Measurements from ENCODE around the gene MAP3K21. TPM values are rescaled to one million over a fixed set of nuclear protein-coding genes. Genes with fewer than 3 reads are reported as not detected.

Gene MAP3K21
- total RNA-seq, 2 experiments from 2014 or later: 0.84 to 0.87 TPM

DNA sequence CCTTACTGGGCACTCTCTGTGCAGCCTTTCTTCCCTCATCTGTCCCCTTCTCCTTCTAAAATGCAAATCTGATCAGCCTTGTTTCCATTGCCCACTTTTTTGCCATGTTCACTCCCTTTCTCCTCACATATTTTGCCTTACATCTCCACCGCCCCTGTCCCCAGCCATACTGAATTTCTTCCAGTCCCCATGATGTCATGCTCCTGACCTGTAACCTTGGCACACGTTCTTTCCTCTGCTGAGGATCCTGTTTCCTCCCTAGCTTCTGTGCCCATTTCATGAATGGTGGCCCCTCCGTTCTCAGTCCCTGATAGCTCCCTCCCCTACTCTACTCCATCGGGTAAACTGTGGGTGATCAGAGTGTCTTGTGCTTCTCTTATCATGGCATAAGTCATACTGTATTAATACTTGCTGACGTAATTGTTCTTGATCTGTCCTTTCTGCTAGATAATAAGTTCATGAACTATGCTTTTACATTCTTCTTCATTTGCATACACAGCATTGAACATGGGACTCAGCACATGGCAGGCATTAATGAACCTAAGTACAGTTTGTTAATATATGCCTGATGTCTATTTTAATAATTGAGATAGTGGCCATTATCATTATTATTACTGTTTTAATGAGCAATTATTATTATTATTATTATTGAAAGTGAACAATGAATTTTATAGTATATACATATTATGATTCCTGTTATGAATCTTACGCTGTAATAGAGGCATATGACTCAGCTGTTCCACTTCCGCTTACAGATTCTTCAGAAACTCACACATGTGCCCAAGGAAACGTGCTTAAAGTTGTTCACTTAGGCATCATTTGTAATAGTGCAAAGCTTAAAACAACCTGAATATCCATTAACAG, 28.5 kb downstream of the MAP3K21 start:
- H3K4me1 Mint-ChIP-seq: peaks cover 9% of the 10 kb centered on the region
- ChIA-PET POLR2A (no interaction called here), CTCF (no interaction called here)
- no peaks in the 10 kb centered on the region for H3K36me3 Mint-ChIP-seq (ENCODE audit: low read depth)
- H3K4me3 Mint-ChIP-seq: no peak overlapping the region
- no peak for DNase-seq
- no peaks in the 10 kb centered on the region for H3K9me3 Mint-ChIP-seq
- H3K27ac Mint-ChIP-seq: no peak overlapping the region
- peaks cover 4% of the 10 kb centered on the region for H3K27me3 Mint-ChIP-seq

DNA sequence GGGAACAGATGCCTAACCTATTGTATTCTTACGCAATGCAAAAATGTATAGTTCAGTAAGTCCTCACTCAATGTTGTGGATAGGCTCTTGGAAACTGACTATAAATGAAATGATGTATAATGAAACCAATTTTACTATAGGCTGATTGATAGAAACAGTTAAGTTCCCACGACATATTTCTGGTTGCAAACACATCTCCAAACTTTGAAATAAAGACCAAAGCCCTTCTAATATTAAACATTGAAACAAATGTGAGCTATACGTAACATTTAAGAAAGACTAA, 29.1 kb downstream of the MAP3K21 start:
- ChIA-PET POLR2A (no interaction called here), CTCF (no interaction called here)
- peaks cover 6% of the 10 kb centered on the region for H3K27me3 Mint-ChIP-seq
- H3K36me3 Mint-ChIP-seq (ENCODE audit: low read depth): no peaks in the 10 kb centered on the region
- no peak overlapping the region for H3K27ac Mint-ChIP-seq
- peaks cover 9% of the 10 kb centered on the region for H3K4me1 Mint-ChIP-seq
- H3K4me3 Mint-ChIP-seq: no peak overlapping the region
- no peak for DNase-seq
- no peaks in the 10 kb centered on the region for H3K9me3 Mint-ChIP-seq

DNA sequence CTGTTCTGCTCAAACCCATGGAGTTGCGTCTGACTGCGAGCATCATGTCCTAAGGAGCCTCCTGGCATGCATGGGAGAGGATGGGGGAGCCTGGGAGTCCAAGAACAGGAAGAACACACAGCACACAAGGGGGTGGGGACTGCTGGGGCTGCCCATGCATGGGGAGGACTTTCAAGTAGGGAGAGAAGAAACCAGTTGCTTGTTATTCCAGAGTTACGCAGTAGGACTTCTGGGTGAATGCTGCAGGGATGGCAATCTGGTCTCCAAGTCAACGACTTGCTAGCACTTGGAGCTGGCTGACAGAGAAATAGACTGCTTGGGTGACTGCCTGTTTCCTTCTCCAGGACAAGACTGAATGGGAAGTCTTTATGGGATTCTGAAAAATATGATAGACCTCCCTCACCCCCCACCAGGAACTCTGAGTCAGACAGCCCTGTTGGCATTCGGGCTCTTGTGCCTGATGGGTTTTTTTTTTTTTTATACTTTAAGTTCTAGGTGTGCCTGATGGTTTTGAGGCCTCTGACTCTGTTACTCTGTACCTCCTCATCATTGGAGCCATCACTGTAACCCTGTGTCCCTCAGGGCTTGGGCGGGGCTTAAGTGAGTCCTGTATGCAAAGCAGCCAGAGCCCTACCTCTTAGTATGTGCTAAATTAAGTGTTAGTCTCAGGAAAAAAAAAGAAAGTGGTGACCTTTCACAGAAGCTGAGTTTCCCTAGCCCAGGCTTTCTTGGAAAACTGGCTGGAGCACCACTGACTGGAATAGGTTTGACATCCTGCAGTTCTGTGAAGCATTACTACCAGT, 30.3 kb downstream of the MAP3K21 start:
- DNase-seq: no peak
- H3K4me3 Mint-ChIP-seq: no peak overlapping the region
- POLR2A ChIA-PET: no interaction called here
- H3K4me1 Mint-ChIP-seq: peaks cover 9% of the 10 kb centered on the region
- H3K9me3 Mint-ChIP-seq: no peaks in the 10 kb centered on the region
- CTCF ChIA-PET: no interaction called here
- H3K36me3 Mint-ChIP-seq (ENCODE audit: low read depth): no peaks in the 10 kb centered on the region
- peaks cover 6% of the 10 kb centered on the region for H3K27me3 Mint-ChIP-seq
- no peak overlapping the region for H3K27ac Mint-ChIP-seq

DNA sequence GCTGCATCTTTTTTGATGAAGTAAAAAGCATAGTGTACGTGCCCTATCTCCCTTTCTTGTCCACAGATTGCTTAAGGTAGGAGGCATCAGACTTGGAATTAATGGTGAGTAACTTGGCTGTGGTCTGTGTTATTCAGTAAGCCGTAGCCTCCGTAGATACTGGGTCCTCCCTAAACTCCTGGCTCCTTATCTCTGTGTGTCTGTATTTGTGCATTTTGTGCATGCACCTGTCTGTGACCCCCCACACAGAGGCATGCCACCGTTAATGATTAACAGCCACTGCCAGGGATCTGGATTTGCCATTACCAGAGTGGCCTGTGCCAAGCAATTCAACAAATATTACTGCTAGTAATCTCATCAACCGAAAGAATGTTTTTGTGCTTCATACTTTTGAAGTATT, 31.9 kb downstream of the MAP3K21 start:
- no peak for DNase-seq
- Mint-ChIP-seq H3K36me3 (ENCODE audit: low read depth) (no peaks in the 10 kb centered on the region), H3K4me1 (peaks cover 9% of the 10 kb centered on the region), H3K9me3 (no peaks in the 10 kb centered on the region), H3K27ac (no peak overlapping the region), H3K4me3 (no peak overlapping the region), H3K27me3 (peaks cover 3% of the 10 kb centered on the region)
- CTCF ChIA-PET: no interaction called here
- POLR2A ChIA-PET: no interaction called here

DNA sequence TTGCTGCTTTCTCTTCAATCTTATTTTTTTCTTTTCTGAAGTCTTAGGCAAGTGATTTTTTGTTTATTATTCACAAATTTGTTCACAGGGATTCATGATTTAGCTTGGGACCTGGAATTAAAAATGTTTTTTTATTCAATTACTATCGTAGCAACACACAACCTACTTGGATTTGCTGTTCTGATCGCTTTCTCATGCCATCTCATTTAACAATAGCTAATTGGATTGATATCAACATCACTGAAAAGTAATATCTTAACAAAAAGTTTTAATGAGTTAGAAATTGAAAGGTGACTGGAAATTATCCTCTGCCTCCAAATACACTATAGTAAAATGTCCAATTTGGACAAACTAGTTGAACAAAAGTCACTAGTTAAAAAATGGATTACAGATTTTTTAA, 32.4 kb downstream of the MAP3K21 start:
- H3K4me3 Mint-ChIP-seq: no peak overlapping the region
- H3K4me1 Mint-ChIP-seq: peaks cover 9% of the 10 kb centered on the region
- no peaks in the 10 kb centered on the region for H3K9me3 Mint-ChIP-seq
- ChIA-PET CTCF (no interaction called here), POLR2A (no interaction called here)
- H3K36me3 Mint-ChIP-seq (ENCODE audit: low read depth): no peaks in the 10 kb centered on the region
- no peak for DNase-seq
- peaks cover 2% of the 10 kb centered on the region for H3K27me3 Mint-ChIP-seq
- H3K27ac Mint-ChIP-seq: no peak overlapping the region

DNA sequence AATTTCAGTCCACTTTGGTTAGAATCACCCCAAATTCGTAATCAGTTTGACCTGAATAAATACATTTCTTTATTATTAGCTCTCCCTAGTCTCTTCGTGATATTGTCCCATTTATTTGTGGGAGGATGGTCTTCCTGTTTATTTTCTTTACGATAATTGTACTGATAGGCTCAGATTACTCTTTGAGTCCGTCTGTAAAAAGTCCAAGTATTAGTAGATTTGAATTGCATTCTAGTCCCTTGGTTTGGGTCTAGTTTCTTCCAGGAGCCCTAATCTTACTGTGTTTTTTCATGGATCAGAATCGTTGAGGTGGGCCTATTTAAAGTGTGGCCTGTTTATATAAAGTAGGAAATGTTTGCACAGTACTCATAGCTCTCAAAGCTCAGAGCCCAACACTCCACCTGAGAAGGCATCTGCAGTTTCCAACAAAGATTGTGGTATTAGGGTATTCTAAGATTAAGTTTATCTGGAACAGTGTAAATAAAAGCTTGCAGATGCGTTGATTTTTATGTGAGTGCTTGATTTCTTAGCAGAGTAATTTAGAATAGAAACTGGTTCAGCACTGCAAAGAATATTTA, 33.1 kb downstream of the MAP3K21 start:
- H3K27me3 Mint-ChIP-seq: peaks cover 2% of the 10 kb centered on the region
- no peak overlapping the region for H3K4me3 Mint-ChIP-seq
- H3K4me1 Mint-ChIP-seq: peaks cover 9% of the 10 kb centered on the region
- no peaks in the 10 kb centered on the region for H3K9me3 Mint-ChIP-seq
- no peaks in the 10 kb centered on the region for H3K36me3 Mint-ChIP-seq (ENCODE audit: low read depth)
- POLR2A ChIA-PET: no interaction called here
- H3K27ac Mint-ChIP-seq: no peak overlapping the region
- DNase-seq: no peak
- CTCF ChIA-PET: interaction anchor here (1.5 kb wide), 1 partner anchor 33 kb away, joined by 4 read pairs; no protein-coding TSS in a partner anchor

DNA sequence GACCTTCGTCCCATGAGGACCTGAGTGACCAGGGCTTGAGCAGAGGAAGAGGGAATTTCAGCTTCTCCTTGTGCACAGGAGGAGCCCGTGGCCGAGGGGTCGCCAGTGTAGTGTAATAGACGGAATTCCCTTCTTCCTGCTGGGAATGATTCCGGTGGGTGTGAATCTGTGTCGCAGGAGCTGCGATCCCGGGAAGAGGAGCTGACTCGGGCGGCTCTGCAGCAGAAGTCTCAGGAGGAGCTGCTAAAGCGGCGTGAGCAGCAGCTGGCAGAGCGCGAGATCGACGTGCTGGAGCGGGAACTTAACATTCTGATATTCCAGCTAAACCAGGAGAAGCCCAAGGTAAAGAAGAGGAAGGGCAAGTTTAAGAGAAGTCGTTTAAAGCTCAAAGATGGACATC, 34.4 kb downstream of the MAP3K21 start:
- DNase-seq: no peak
- H3K9me3 Mint-ChIP-seq: no peaks in the 10 kb centered on the region
- H3K27me3 Mint-ChIP-seq: peaks cover 2% of the 10 kb centered on the region
- no peak overlapping the region for H3K27ac Mint-ChIP-seq
- peaks cover 7% of the 10 kb centered on the region for H3K4me1 Mint-ChIP-seq
- no peaks in the 10 kb centered on the region for H3K36me3 Mint-ChIP-seq (ENCODE audit: low read depth)
- ChIA-PET CTCF (interaction anchor here (0.6 to 1.5 kb wide), 3 partner anchors 30 to 506 kb away, joined by 3 to 4 read pairs (median 3); no protein-coding TSS in a partner anchor), POLR2A (no interaction called here)
- H3K4me3 Mint-ChIP-seq: no peak overlapping the region

DNA sequence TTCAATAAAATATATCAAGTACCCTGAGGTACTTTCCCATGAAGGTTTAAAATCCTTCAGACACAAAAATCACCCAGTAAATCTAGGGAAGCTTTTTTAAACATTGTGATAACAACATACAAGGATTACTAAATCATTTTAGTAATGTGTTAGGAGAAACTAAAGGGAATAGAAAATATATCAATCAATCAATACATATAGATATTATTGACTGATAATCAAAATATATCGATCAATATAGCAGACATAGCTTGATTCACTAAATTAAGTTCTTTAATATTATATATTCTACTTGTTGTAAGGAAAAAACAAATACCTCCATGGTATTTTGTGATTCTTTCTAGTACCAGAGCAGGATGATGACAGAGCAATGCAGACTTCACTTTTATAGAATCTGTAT, 35.2 kb downstream of the MAP3K21 start:
- no peak for DNase-seq
- ChIA-PET CTCF (no interaction called here), POLR2A (no interaction called here)
- H3K4me1 Mint-ChIP-seq: peaks cover 4% of the 10 kb centered on the region
- no peak overlapping the region for H3K4me3 Mint-ChIP-seq
- no peak overlapping the region for H3K27ac Mint-ChIP-seq
- H3K36me3 Mint-ChIP-seq (ENCODE audit: low read depth): no peaks in the 10 kb centered on the region
- no peaks in the 10 kb centered on the region for H3K9me3 Mint-ChIP-seq
- H3K27me3 Mint-ChIP-seq: peaks cover 2% of the 10 kb centered on the region

DNA sequence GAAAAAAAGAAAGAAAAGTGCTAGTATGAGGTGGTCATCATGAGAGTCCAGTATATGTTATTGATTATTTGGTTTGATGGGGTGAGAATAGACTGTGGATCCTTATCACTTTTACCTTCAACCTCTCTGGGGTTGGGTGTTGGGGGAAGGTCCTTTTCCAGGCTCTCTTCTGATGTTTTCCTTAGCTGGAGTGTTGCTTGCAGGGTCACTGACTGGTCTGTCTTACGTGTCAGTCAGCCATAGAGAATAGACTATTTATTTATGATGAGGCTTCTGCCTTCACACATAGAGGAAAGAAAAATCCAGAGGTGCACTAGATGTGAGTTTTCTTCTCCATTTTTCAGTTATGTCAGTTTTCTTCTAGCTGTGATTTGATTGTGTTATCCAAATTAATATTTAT, 36.5 kb downstream of the MAP3K21 start:
- Mint-ChIP-seq H3K27me3 (peaks cover 2% of the 10 kb centered on the region), H3K9me3 (no peaks in the 10 kb centered on the region), H3K36me3 (ENCODE audit: low read depth) (no peaks in the 10 kb centered on the region), H3K27ac (no peak overlapping the region), H3K4me1 (no peaks in the 10 kb centered on the region), H3K4me3 (no peak overlapping the region)
- POLR2A ChIA-PET: no interaction called here
- no peak for DNase-seq
- CTCF ChIA-PET: interaction anchor here (0.6 kb wide), 3 partner anchors 47 to 808 kb away, joined by 3 read pairs; no protein-coding TSS in a partner anchor

DNA sequence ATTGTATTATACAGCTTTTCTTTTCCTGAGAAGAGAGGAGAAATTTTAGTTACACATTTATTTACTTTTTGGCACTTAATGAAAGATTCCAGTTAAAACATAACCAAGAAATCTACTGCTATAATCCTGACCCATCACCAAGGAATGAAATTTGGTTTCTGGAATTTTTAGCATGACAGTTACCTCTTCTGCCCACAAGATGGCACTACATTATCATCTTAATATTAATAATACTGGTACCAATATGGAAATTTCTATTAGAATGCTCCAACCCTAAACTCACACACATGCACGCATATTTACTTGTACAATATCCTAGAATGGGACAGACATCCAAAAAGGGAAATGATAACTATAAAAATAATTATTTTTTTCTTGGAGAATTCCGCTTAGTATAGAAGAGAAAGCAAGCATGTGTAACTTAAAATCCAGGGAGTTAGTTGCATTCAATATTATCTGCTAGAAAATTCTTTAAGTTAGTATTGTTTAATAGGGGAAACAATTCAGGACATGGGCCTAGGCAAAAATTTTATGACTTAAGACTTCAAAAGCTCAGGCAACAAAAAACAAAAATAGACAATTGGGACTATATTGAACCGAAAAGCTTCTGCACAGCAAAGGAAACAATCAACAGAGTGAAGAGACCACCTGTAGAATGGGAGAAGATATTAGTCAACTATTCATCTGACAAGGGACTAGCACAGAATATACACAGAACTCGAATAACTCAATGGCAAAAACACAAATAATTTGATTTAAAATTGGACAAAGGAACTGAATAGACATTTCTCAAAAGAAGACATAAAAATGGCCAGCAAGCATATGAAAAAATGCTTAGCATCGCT, 37.4 kb downstream of the MAP3K21 start:
- Mint-ChIP-seq H3K27ac (no peak overlapping the region), H3K9me3 (no peaks in the 10 kb centered on the region), H3K36me3 (ENCODE audit: low read depth) (no peaks in the 10 kb centered on the region), H3K4me1 (no peaks in the 10 kb centered on the region), H3K4me3 (no peak overlapping the region), H3K27me3 (peaks cover 2% of the 10 kb centered on the region)
- POLR2A ChIA-PET: no interaction called here
- CTCF ChIA-PET: interaction anchor here (0.6 kb wide), 2 partner anchors 46 to 494 kb away, joined by 3 read pairs; no protein-coding TSS in a partner anchor
- DNase-seq: no peak

DNA sequence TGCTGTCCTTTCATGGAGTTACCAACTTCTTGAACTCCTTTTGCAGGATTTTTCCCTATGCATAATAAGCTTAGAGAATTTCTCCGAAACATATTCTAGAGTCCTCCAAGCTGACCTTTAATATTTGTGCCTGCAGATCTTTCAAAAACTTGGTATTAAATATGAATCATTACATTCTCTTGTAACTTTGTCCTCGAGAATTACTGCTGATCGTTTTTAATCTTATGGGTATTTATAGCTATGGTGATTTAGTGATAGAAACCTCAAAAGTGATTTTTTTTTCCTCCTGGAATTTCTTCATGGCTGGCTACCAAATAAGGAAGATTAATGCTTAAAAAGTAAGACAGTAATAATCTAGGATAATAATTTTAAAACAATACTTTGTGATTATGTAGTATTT, 39.1 kb downstream of the MAP3K21 start:
- no peak for DNase-seq
- ChIA-PET CTCF (interaction anchor here (1.0 kb wide), 1 partner anchor 261 kb away, joined by 3 read pairs; no protein-coding TSS in a partner anchor), POLR2A (no interaction called here)
- Mint-ChIP-seq H3K4me1 (no peaks in the 10 kb centered on the region), H3K4me3 (no peak overlapping the region), H3K27me3 (peaks cover under 1% of the 10 kb centered on the region), H3K27ac (no peak overlapping the region), H3K36me3 (ENCODE audit: low read depth) (no peaks in the 10 kb centered on the region), H3K9me3 (no peaks in the 10 kb centered on the region)

DNA sequence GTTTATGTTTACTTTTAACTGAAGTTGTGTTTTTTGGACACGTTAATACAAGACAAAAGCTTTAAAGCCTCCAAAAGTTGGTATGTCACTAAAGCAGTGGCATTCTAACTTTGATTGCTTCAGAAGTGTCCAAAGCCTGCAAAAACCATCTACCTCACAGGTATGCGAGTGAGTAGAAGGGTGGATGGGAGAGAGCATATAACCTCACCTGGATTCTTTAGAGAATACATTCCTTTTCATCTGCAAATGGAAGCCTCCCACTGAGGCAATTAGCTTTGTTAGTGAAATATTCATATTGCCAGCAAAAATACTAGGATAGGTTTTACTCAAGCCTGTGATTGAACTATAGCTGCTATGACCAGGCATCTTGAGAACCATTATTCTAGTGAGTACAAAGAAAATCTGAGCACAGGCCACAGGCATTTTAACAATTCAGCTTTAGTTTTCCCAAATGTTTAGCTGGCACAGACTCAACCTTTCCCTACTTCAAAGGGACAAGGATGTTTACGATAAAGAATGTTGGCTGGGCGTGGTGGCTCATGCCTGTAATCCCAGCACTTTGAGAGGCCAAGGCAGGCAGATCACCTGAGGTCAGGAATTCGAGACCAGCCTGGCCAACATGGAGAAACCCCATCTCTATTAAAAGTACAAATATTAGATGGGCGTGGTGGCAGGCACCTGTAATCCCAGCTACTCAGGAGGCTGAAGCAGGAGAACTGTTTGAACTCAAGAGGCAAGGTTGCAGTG, 39.7 kb downstream of the MAP3K21 start:
- ChIA-PET POLR2A (no interaction called here), CTCF (interaction anchor here (1.0 kb wide), 1 partner anchor 261 kb away, joined by 3 read pairs; no protein-coding TSS in a partner anchor)
- Mint-ChIP-seq H3K27ac (no peak overlapping the region), H3K27me3 (no peaks in the 10 kb centered on the region), H3K4me3 (no peak overlapping the region), H3K9me3 (no peaks in the 10 kb centered on the region), H3K4me1 (peaks cover under 1% of the 10 kb centered on the region), H3K36me3 (ENCODE audit: low read depth) (no peaks in the 10 kb centered on the region)
- DNase-seq: no peak
